ENCODE data around the gene FAAH. TPM values are rescaled to one million over a fixed set of nuclear protein-coding genes. Genes with fewer than 3 reads are reported as not detected.

The FAAH gene
- total RNA-seq, 2 experiments from 2014 or later = 21.9 to 25.4 TPM

GRCh38 chr1:46394872-46395465 lies 852 bp downstream of the FAAH start:
- ChIA-PET POLR2A (no interaction called here), CTCF (ENCODE audit: unreplicated experiment) (interaction anchor here (0.6 kb wide), 1 partner anchor 196 kb away, joined by 4 read pairs; no protein-coding TSS in a partner anchor)
- H3K4me1 ChIP-seq (ENCODE audit: insufficient read depth, low read length, poor library complexity, severe bottlenecking) = peaks cover 25% of the 10 kb centered on the region
- peaks cover 11% of the 10 kb centered on the region; the same call in 1 of the 2 replicates for H3K9me3 ChIP-seq (ENCODE audit: low read length)
- no peaks in the 10 kb centered on the region for H3K9me2 ChIP-seq (ENCODE audit: insufficient read depth, low read length)
- no peaks in the 10 kb centered on the region for H3K36me3 ChIP-seq (ENCODE audit: insufficient read depth, low read length)
- H3K4me3 ChIP-seq (ENCODE audit: low read depth, low read length, poor library complexity, severe bottlenecking) = peak overlapping the region; percentile 69
- H3K27ac ChIP-seq (ENCODE audit: low read depth, low read length, poor library complexity, severe bottlenecking) = no peak overlapping the region
- no peak for TF ChIP-seq EZH2phosphoT487 (IDR thresholded peaks at IDR 0.05; ENCODE audit: borderline replicate concordance, low read depth, low read length)
- no peak for TF ChIP-seq CTCF (conservative IDR thresholded peaks at IDR 0.05; ENCODE audit: low read length)
- peak overlapping the region; percentile 75 for H3K4me2 ChIP-seq (ENCODE audit: low read length)
- DNase-seq (ENCODE audit: low spot score) = no peak
- no peaks in the 10 kb centered on the region for H4K20me1 ChIP-seq (ENCODE audit: insufficient read depth, low read length)
- H2AFZ ChIP-seq (ENCODE audit: low read length) = peak overlapping the region; percentile 65; the same call in 1 of the 2 replicates
- no TSS peak for BruUV-seq (replicated peaks)
- intact Hi-C loops (cut with micrococcal nuclease; ENCODE audit: unreplicated experiment) = no loop called here
- H3K79me2 ChIP-seq (ENCODE audit: insufficient read depth, low read depth, low read length) = no peaks in the 10 kb centered on the region

- Histone ChIP-seq H3K27ac (ENCODE audit: low read depth, low read length, poor library complexity, severe bottlenecking) (no peak overlapping the region), H3K4me2 (ENCODE audit: low read length) (no peak overlapping the region), H2AFZ (ENCODE audit: low read length) (no peak overlapping the region), H3K4me3 (ENCODE audit: low read depth, low read length, poor library complexity, severe bottlenecking) (no peak overlapping the region), H4K20me1 (ENCODE audit: insufficient read depth, low read length) (no peaks in the 10 kb centered on the region), H3K9me3 (ENCODE audit: low read length) (peaks cover 11% of the 10 kb centered on the region; the same call in 1 of the 2 replicates), H3K9me2 (ENCODE audit: insufficient read depth, low read length) (no peaks in the 10 kb centered on the region), H3K4me1 (ENCODE audit: insufficient read depth, low read length, poor library complexity, severe bottlenecking) (peaks cover 41% of the 10 kb centered on the region), H3K36me3 (ENCODE audit: insufficient read depth, low read length) (no peaks in the 10 kb centered on the region), H3K79me2 (ENCODE audit: insufficient read depth, low read depth, low read length) (no peaks in the 10 kb centered on the region)
- intact Hi-C loops (cut with micrococcal nuclease; ENCODE audit: unreplicated experiment) = no loop called here
- DNase-seq (ENCODE audit: low spot score) = no peak
- ChIA-PET POLR2A (no interaction called here), CTCF (ENCODE audit: unreplicated experiment) (no interaction called here)
- TSS peak; percentile 61 for BruUV-seq (replicated peaks)
- TF ChIP-seq EZH2phosphoT487 (IDR thresholded peaks at IDR 0.05; ENCODE audit: borderline replicate concordance, low read depth, low read length) (no peak), CTCF (conservative IDR thresholded peaks at IDR 0.05; ENCODE audit: low read length) (no peak)
These were observed 2.6 kb downstream of the FAAH start for GRCh38 chr1:46396441-46397398.

Data from OCI-LY7 (cell line).